Measurements from ENCODE around the gene SMCO2.

DNA sequence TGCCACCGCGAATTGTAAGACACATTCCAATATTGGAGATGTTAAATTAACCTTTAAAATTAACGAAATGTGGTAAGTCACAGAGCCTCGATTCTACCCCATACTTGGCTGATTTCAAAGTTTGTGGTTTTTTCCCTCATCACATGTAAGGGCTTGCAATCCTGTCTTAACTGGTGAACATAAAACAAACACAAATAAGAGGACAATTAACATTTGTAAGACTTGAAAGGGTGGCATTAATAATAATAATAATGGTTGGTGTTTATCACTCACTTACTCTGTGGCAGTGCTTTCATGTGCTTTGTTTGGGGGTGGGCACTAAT lies 104.1 kb downstream of the SMCO2 start:
- TF ChIP-seq, protein P1, sequence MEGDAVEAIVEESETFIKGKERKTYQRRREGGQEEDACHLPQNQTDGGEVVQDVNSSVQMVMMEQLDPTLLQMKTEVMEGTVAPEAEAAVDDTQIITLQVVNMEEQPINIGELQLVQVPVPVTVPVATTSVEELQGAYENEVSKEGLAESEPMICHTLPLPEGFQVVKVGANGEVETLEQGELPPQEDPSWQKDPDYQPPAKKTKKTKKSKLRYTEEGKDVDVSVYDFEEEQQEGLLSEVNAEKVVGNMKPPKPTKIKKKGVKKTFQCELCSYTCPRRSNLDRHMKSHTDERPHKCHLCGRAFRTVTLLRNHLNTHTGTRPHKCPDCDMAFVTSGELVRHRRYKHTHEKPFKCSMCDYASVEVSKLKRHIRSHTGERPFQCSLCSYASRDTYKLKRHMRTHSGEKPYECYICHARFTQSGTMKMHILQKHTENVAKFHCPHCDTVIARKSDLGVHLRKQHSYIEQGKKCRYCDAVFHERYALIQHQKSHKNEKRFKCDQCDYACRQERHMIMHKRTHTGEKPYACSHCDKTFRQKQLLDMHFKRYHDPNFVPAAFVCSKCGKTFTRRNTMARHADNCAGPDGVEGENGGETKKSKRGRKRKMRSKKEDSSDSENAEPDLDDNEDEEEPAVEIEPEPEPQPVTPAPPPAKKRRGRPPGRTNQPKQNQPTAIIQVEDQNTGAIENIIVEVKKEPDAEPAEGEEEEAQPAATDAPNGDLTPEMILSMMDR (IDR thresholded peaks at IDR 0.05), result no peak
- TF ChIP-seq POLR2AphosphoS5 (IDR thresholded peaks at IDR 0.05; ENCODE audit: low read depth, low read length), result no peak

All from Panc1 (cell line).